Measurements from ENCODE around the gene ZCCHC14.

DNA sequence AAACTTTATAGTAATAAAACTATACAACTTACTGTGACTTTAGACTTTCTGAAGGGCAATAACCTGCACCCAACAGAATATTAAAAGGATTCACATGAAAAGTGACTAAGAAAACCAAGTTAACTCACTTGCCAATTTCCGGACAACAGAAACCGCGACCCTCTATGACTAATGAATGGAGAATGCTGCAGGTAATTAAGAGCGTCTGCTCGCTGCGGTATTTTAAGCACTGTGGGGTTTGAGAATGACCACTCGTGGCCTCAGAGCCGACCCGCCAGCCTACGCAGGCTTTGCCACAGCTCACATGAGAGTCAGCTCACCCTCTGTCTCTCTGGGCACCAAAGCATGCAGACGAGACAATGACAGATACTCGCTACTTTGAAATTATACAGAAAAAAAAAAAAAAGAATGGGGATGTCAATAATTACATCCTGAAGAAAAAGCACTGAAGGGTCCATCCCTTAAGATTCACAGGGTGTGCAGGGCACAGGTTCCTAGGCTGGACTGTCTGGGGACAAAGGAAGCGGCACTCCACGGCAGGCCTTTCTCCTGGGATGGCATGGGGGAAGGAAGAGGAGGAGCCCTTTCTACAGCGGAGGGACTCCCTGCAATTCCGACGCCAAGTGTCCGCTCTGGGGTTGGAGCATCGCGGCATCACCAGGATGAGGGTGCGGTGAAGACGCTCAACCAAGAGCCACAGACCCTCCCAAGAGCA, 35.0 kb downstream of the ZCCHC14 start:
- TF ChIP-seq, protein P1, sequence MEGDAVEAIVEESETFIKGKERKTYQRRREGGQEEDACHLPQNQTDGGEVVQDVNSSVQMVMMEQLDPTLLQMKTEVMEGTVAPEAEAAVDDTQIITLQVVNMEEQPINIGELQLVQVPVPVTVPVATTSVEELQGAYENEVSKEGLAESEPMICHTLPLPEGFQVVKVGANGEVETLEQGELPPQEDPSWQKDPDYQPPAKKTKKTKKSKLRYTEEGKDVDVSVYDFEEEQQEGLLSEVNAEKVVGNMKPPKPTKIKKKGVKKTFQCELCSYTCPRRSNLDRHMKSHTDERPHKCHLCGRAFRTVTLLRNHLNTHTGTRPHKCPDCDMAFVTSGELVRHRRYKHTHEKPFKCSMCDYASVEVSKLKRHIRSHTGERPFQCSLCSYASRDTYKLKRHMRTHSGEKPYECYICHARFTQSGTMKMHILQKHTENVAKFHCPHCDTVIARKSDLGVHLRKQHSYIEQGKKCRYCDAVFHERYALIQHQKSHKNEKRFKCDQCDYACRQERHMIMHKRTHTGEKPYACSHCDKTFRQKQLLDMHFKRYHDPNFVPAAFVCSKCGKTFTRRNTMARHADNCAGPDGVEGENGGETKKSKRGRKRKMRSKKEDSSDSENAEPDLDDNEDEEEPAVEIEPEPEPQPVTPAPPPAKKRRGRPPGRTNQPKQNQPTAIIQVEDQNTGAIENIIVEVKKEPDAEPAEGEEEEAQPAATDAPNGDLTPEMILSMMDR (IDR thresholded peaks at IDR 0.05; ENCODE audit: insufficient read depth, low read depth, low read length), result no peak
- no peak for TF ChIP-seq EZH2 (IDR thresholded peaks at IDR 0.05; ENCODE audit: insufficient read depth, low read length)
